Sigmoid colon (tissue), 7 donors: ENCODE measurements around the gene FGF19. TPM values are rescaled to one million over a fixed set of nuclear protein-coding genes. Genes with fewer than 3 reads are reported as not detected.

Experiments used
- DNase-seq: peaks from one replicate; pipeline ENCODE4 v3.0.0-alpha.2; 2019
- H3K27ac ChIP-seq, 4 donors: fragments of 200-600 bp; sonication (generic); one replicate each; pipeline ENCODE4 v1.5.1; 2016 to 2019; ENCODE audit warnings: mild to moderate bottlenecking in 1 of 4
- H3K27me3 ChIP-seq, 3 donors: fragments of 200-600 bp; sonication (generic); one replicate each; pipeline ENCODE4 v1.5.1; 2019; ENCODE audit warnings: mild to moderate bottlenecking in 1 of 3
- H3K36me3 ChIP-seq, 4 donors: fragments of 200-600 bp; sonication (generic); one replicate each; pipeline ENCODE4 v1.5.1; 2016 to 2019
- H3K4me1 ChIP-seq, 4 donors: fragments of 200-600 bp; sonication (generic); one replicate each; pipeline ENCODE4 v1.5.1; 2017 to 2019
- H3K4me3 ChIP-seq, 4 donors: fragments of 200-600 bp; sonication (generic); one replicate each; pipeline ENCODE4 v1.5.1; 2017 to 2019; ENCODE audit warnings: mild to moderate bottlenecking in 2 of 4, moderate library complexity in 1 of 4
- H3K9me3 ChIP-seq, 4 donors: fragments of 200-600 bp in 3 of 4; sonication (generic) in 3 of 4; one replicate each; pipeline versions ENCODE4 v1.5.1 to v1.6.1; 2013 to 2019
- CTCF ChIP-seq, 4 experiments: fragments of 450-650 bp in 3 of 4; fragments of 200-600 bp in 1 of 4; IDR thresholded peaks; one replicate each; pipeline ENCODE4 v1.5.1; 2016 to 2019; ENCODE audit warnings: antibody characterized with exemption in 4 of 4, mild to moderate bottlenecking in 3 of 4, moderate library complexity in 2 of 4
- EP300 ChIP-seq, 4 donors: sonication (generic); formaldehyde crosslinking; IDR thresholded peaks; one replicate each; pipeline ENCODE4 v1.6.1; 2017; ENCODE audit warnings: antibody characterized with exemption in 4 of 4
- POLR2A ChIP-seq, 2 donors: fragments of 450-650 bp; IDR thresholded peaks; one replicate each; pipeline ENCODE4 v1.6.1; 2016; ENCODE audit warnings: antibody characterized with exemption in 2 of 2, mild to moderate bottlenecking in 2 of 2, moderate library complexity in 2 of 2
- POLR2AphosphoS5 ChIP-seq, 4 donors: sonication (generic); formaldehyde crosslinking; IDR thresholded peaks; one replicate each; pipeline ENCODE4 v1.6.1; 2017; ENCODE audit warnings: antibody characterized with exemption in 4 of 4
- WGBS, 2 donors: extraction: QIAGEN DNeasy Blood & Tissue Kit; methylation state at CpG; one replicate each; pipeline ENCODE4 v1.1.7; 2013; 5-methylcytosine and 5-hydroxymethylcytosine counted together
- intact Hi-C: fragments of 100-400 bp; cut with DNase I; formaldehyde crosslinking; loops from one replicate; pipeline ENCODE4 v1.15.1; 2023
- polyA plus RNA-seq, 3 donors: library from polyadenylated mRNA; stranded (reverse); fragments of 200-250 nt; gene quantifications; one replicate each; pipeline ENCODE4 v1.2.3, GENCODE V29; 2013
- total RNA-seq, 4 donors: library from RNA; depleted of rRNA; stranded (reverse); fragments of >200 nt; gene quantifications; one replicate each; pipeline ENCODE4 v1.1.0, GENCODE V29; 2016
- donor health status: healthy with polysubstance abuse.
- donor health status: Bipolar disorder and iron deficiency.
- donor health status: healthy.

FGF19 gene
- total and polyA plus RNA-seq, 7 donors, result not detected

DNA sequence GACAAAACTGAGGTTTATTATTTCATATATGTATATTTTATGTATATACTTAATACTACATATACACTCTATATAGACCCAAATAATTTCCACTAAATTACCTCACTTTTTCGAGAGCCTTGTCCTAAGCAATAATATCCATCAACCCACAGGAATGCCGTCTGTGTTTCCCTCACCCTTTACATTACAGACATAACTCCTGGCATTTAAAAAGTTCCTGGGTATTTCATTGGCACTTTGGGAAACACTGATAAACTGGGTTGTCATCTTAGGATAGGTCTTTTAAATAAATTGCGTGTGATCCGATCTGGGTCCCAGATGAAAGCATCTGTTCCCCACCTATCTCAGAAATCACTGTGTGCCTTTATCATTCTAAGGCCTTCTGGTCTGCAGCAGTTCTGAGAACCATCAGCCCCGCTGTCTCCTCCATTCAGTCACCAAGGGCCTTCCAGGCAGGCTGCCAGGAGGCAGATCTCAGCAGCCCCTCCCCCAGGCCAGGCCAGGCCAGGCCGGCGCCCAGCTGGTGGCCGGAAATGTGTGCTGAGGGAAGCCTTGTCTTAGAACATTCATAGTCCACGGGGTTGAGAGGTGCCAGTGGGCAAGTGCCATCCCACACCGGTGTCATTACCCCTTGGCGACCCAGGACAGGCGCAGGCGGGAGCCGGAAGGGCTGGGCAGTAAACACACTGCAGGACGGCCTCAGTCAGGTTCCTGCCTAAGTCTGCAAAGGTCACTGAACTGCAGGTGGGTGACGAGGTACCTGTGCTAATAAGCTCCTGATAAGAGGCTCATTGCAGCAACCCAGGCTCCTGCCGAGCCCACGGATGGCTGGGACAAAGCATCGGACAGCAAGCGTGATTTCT is 3.3 kb downstream of the FGF19 start:
- TF ChIP-seq POLR2A (IDR thresholded peaks at IDR 0.05) (no peak), EP300 (IDR thresholded peaks at IDR 0.05) (no peak), POLR2AphosphoS5 (IDR thresholded peaks at IDR 0.05) (no peak), CTCF (IDR thresholded peaks at IDR 0.05) (no peak)
- WGBS, 2 donors, result 29 to 40% methylated on average over 20 of the region's 20 CpGs
- H3K27ac ChIP-seq, result no peak overlapping the region
- peaks cover 35 to 75% (median 49%) of the 10 kb centered on the region in 3 donors for H3K27me3 ChIP-seq
- no peaks in the 10 kb centered on the region for H3K36me3 ChIP-seq
- peaks cover 0 to 25% (median 18%) of the 10 kb centered on the region in 4 donors for H3K4me1 ChIP-seq
- intact Hi-C loops, result no loop called here
- no peak overlapping the region for H3K4me3 ChIP-seq
- peak; percentile 59 for DNase-seq
- no peaks in the 10 kb centered on the region for H3K9me3 ChIP-seq

DNA sequence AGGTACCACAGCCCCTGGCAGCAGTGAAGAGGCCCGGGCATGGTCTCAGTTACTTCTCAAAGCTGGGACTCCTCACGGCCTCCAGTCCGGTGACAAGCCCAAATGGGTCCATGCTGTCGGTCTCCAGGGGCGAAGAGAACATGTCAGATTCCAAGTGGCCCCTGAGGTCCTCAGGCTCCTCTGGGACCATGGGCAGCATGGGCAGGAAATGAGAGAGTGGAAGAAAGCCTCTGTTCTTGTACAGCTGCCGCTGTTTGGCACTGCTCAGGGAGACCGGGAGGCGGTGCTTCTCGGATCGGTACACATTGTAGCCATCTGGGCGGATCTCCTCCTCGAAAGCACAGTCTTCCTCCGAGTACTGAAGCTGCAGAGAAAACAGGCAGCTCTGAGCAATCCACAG is 4.6 kb downstream of the FGF19 start:
- Histone ChIP-seq H3K4me1 (peaks cover 0 to 15% (median 12%) of the 10 kb centered on the region in 4 donors), H3K27ac (no peak overlapping the region), H3K36me3 (no peaks in the 10 kb centered on the region), H3K9me3 (no peaks in the 10 kb centered on the region), H3K4me3 (no peak overlapping the region), H3K27me3 (peaks cover 22 to 62% (median 36%) of the 10 kb centered on the region in 3 donors)
- peak; percentile 46 for DNase-seq
- TF ChIP-seq EP300 (IDR thresholded peaks at IDR 0.05) (no peak), POLR2A (IDR thresholded peaks at IDR 0.05) (no peak), CTCF (IDR thresholded peaks at IDR 0.05) (no peak), POLR2AphosphoS5 (IDR thresholded peaks at IDR 0.05) (no peak)
- intact Hi-C loops, result no loop called here
- WGBS, 2 donors, result 63 to 64% methylated on average over 13 of the region's 13 CpGs

GRCh38 chr11:69698362-69698761 is 5.5 kb downstream of the FGF19 start:
- Histone ChIP-seq H3K27me3 (peaks cover 14 to 54% (median 27%) of the 10 kb centered on the region in 3 donors), H3K36me3 (no peaks in the 10 kb centered on the region), H3K4me1 (peaks cover 0 to 7% (median 3%) of the 10 kb centered on the region in 4 donors), H3K27ac (no peak overlapping the region), H3K4me3 (no peak overlapping the region), H3K9me3 (no peaks in the 10 kb centered on the region)
- intact Hi-C loops, result no loop called here
- DNase-seq, result peak; percentile 14
- 92 to 96% methylated on average over 2 of the region's 2 CpGs for WGBS, 2 donors
- TF ChIP-seq POLR2A (IDR thresholded peaks at IDR 0.05) (no peak), POLR2AphosphoS5 (IDR thresholded peaks at IDR 0.05) (no peak), EP300 (IDR thresholded peaks at IDR 0.05) (no peak), CTCF (IDR thresholded peaks at IDR 0.05) (no peak)

DNA sequence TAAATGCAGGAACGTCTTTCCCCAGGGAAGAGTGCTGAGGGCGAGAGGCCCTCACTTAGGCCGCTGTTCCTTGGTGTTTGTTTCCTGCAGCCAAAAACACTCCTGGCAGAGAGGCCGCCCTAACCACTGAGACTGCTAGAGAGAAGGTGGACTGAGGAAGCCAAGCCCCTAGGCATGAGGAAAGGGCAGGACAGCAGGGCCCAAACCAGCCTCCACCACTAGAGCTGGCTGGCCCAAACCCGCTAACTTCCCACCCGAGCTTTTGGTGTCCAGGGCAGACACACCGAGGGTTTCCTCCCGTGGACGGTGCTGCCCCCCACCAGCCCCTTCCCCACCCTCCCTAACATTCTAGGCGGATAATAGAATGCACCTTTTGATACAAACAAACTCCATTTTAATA is 6.0 kb downstream of the FGF19 start:
- peak; percentile 28 for DNase-seq

More for the DNA sequence above, 6.0 kb downstream of the FGF19 start:
- intact Hi-C loops, result no loop called here
- no peak overlapping the region for H3K27ac ChIP-seq
- no peaks in the 10 kb centered on the region for H3K36me3 ChIP-seq
- H3K4me1 ChIP-seq, result peaks cover 0 to 4% (median 0%) of the 10 kb centered on the region in 4 donors
- no peak for TF ChIP-seq POLR2AphosphoS5 (IDR thresholded peaks at IDR 0.05)
- no peak for TF ChIP-seq EP300 (IDR thresholded peaks at IDR 0.05)
- TF ChIP-seq POLR2A (IDR thresholded peaks at IDR 0.05), result no peak
- no peak for TF ChIP-seq CTCF (IDR thresholded peaks at IDR 0.05)
- H3K4me3 ChIP-seq, result no peak overlapping the region
- 87 to 91% methylated on average over 10 of the region's 10 CpGs for WGBS, 2 donors
- no peaks in the 10 kb centered on the region for H3K9me3 ChIP-seq
- H3K27me3 ChIP-seq, result peaks cover 10 to 49% (median 22%) of the 10 kb centered on the region in 3 donors
